ENCODE measurements around the gene ACP5. TPM values are rescaled to one million over a fixed set of nuclear protein-coding genes. Genes with fewer than 3 reads are reported as not detected.
A peak's percentile ranks its signal among the peaks of the same experiment; 100 is the strongest.

ACP5 gene
- total and polyA plus RNA-seq, 2 donors from 2014 or later: 13.8 to 93.3 TPM

GRCh38 chr19:11530432-11530831 lies 47.0 kb downstream of the ACP5 start:
- no peak for TF ChIP-seq CTCF (IDR thresholded peaks at IDR 0.05; ENCODE audit: borderline replicate concordance, extremely low read depth, insufficient read depth)
- DNase-seq: peak; percentile 62 to 89 (median 81)

GRCh38 chr19:11528551-11529341 lies 48.7 kb downstream of the ACP5 start, which contains the start of gene ECSIT:
Gene ECSIT (minus strand): TSS chr19:11529134. CDS start chr19:11519170, 9,964 bp downstream.
- DNase-seq (peak; percentile 98 to 99 (median 99)), FAIRE-seq (peak; percentile 87)
- H3K4me3 ChIP-seq (ENCODE audit: low read length in 3 of 3): peak within 1 kb of the TSS; percentile 84 to 94 (median 93)
- H3K27ac ChIP-seq (ENCODE audit: low read depth in 2 of 2, low read length in 2 of 2): peak within 1 kb of the TSS; percentile 81 to 90
- H3K4me1 ChIP-seq (ENCODE audit: control insufficient read depth in 2 of 3, insufficient read depth in 2 of 3, low read depth in 1 of 3, low read length in 3 of 3): peaks cover 0 to 7% (median 4%) of the 10 kb centered on the region in 3 donors
- no peaks in the 10 kb centered on the region for H3K36me3 ChIP-seq (ENCODE audit: control insufficient read depth in 2 of 3, insufficient read depth in 3 of 3, low read length in 3 of 3)
- H3K9ac ChIP-seq (ENCODE audit: low read length in 3 of 3): peak within 1 kb of the TSS; percentile 20 to 75 (median 75)
- no peaks in the 10 kb centered on the region for H3K9me3 ChIP-seq (ENCODE audit: control insufficient read depth in 2 of 3, insufficient read depth in 1 of 3, low read length in 3 of 3)
- no peaks in the 10 kb centered on the region for H3K27me3 ChIP-seq (ENCODE audit: control insufficient read depth, insufficient read depth, low read length)
- intact Hi-C loops (cut with DNase I): no loop called here
- no peak for TF ChIP-seq CTCF (IDR thresholded peaks at IDR 0.05; ENCODE audit: borderline replicate concordance, extremely low read depth, insufficient read depth)

More at GRCh38 chr19:11530432-11530831, 47.0 kb downstream of the ACP5 start:
- Histone ChIP-seq H3K9ac (ENCODE audit: low read length in 3 of 3) (no peak overlapping the region), H3K27me3 (ENCODE audit: control insufficient read depth, insufficient read depth, low read length) (no peaks in the 10 kb centered on the region), H3K4me1 (ENCODE audit: control insufficient read depth in 2 of 3, insufficient read depth in 2 of 3, low read depth in 1 of 3, low read length in 3 of 3) (peaks cover 0 to 7% (median 4%) of the 10 kb centered on the region in 3 donors), H3K36me3 (ENCODE audit: control insufficient read depth in 2 of 3, insufficient read depth in 3 of 3, low read length in 3 of 3) (no peaks in the 10 kb centered on the region), H3K27ac (ENCODE audit: low read depth in 2 of 2, low read length in 2 of 2) (no peak overlapping the region), H3K9me3 (ENCODE audit: control insufficient read depth in 2 of 3, insufficient read depth in 1 of 3, low read length in 3 of 3) (no peaks in the 10 kb centered on the region), H3K4me3 (ENCODE audit: low read length in 3 of 3) (no peak overlapping the region)
- no peak for FAIRE-seq
- intact Hi-C loops (cut with DNase I): no loop called here

Other genes with a start within 250 kb of the ACP5 start
- 80.4 TPM for gene RAB3D, start 238.0 kb downstream of the ACP5 start, total RNA-seq
- 8.3 TPM for gene RAB3D, start 238.0 kb downstream of the ACP5 start, polyA plus RNA-seq (ENCODE audit: insufficient read depth, low read depth, low replicate concordance)
- gene TMEM205, start 231.4 kb downstream of the ACP5 start, total RNA-seq: 150 TPM
- 417 TPM for gene TMEM205, start 231.4 kb downstream of the ACP5 start, polyA plus RNA-seq (ENCODE audit: insufficient read depth, low read depth, low replicate concordance)
- 28.9 TPM for gene CCDC159, start 231.1 kb downstream of the ACP5 start, total RNA-seq
- 50.7 TPM for gene CCDC159, start 231.1 kb downstream of the ACP5 start, polyA plus RNA-seq (ENCODE audit: insufficient read depth, low read depth, low replicate concordance)
- gene PLPPR2, start 222.2 kb downstream of the ACP5 start, total RNA-seq: 22.5 TPM
- gene PLPPR2, start 222.2 kb downstream of the ACP5 start, polyA plus RNA-seq (ENCODE audit: insufficient read depth, low read depth, low replicate concordance): 11.7 TPM
- gene SWSAP1, start 203.0 kb downstream of the ACP5 start, total RNA-seq: 4.1 TPM
- 6.2 TPM for gene SWSAP1, start 203.0 kb downstream of the ACP5 start, polyA plus RNA-seq (ENCODE audit: insufficient read depth, low read depth, low replicate concordance)
- gene EPOR, start 193.3 kb downstream of the ACP5 start, total RNA-seq: 23.6 TPM
- gene EPOR, start 193.3 kb downstream of the ACP5 start, polyA plus RNA-seq (ENCODE audit: insufficient read depth, low read depth, low replicate concordance): 20.4 TPM
- 126 TPM for gene RGL3, start 158.3 kb downstream of the ACP5 start, total RNA-seq
- gene RGL3, start 158.3 kb downstream of the ACP5 start, polyA plus RNA-seq (ENCODE audit: insufficient read depth, low read depth, low replicate concordance): 56.9 TPM
- 1.5 TPM for gene ODAD3, start 142.5 kb downstream of the ACP5 start, total RNA-seq
- 7.1 TPM for gene ODAD3, start 142.5 kb downstream of the ACP5 start, polyA plus RNA-seq (ENCODE audit: insufficient read depth, low read depth, low replicate concordance)
- 278 TPM for gene PRKCSH, start 142.0 kb downstream of the ACP5 start, total RNA-seq
- gene PRKCSH, start 142.0 kb downstream of the ACP5 start, polyA plus RNA-seq (ENCODE audit: insufficient read depth, low read depth, low replicate concordance): 182 TPM
- gene ELAVL3, start 96.6 kb downstream of the ACP5 start, total RNA-seq: 0.22 TPM
- not detected for gene ELAVL3, start 96.6 kb downstream of the ACP5 start, polyA plus RNA-seq (ENCODE audit: insufficient read depth, low read depth, low replicate concordance)
- 11.5 TPM for gene ZNF653, start 71.8 kb downstream of the ACP5 start, total RNA-seq
- 10.8 TPM for gene ZNF653, start 71.8 kb downstream of the ACP5 start, polyA plus RNA-seq (ENCODE audit: insufficient read depth, low read depth, low replicate concordance)
- 33.8 TPM for gene ECSIT, start 48.5 kb downstream of the ACP5 start, total RNA-seq
- 83.4 TPM for gene ECSIT, start 48.5 kb downstream of the ACP5 start, polyA plus RNA-seq (ENCODE audit: insufficient read depth, low read depth, low replicate concordance)
- gene CNN1, start 38.8 kb downstream of the ACP5 start, total RNA-seq: 47.8 TPM
- gene CNN1, start 38.8 kb downstream of the ACP5 start, polyA plus RNA-seq (ENCODE audit: insufficient read depth, low read depth, low replicate concordance): 42.2 TPM
- gene ELOF1, start 18.4 kb downstream of the ACP5 start, total RNA-seq: 47.5 TPM
- gene ELOF1, start 18.4 kb downstream of the ACP5 start, polyA plus RNA-seq (ENCODE audit: insufficient read depth, low read depth, low replicate concordance): 72.4 TPM
- 20.8 TPM for gene ZNF627, start 19.8 kb upstream of the ACP5 start, total RNA-seq
- gene ZNF627, start 19.8 kb upstream of the ACP5 start, polyA plus RNA-seq (ENCODE audit: insufficient read depth, low read depth, low replicate concordance): 8.4 TPM
- gene ZNF823, start 161.3 kb upstream of the ACP5 start, total RNA-seq: 12.5 TPM
- 5.6 TPM for gene ZNF823, start 161.3 kb upstream of the ACP5 start, polyA plus RNA-seq (ENCODE audit: insufficient read depth, low read depth, low replicate concordance)
- gene ZNF441, start 189.4 kb upstream of the ACP5 start, total RNA-seq: 19.3 TPM
- gene ZNF441, start 189.4 kb upstream of the ACP5 start, polyA plus RNA-seq (ENCODE audit: insufficient read depth, low read depth, low replicate concordance): 4.4 TPM
- gene ZNF491, start 220.9 kb upstream of the ACP5 start, total RNA-seq: 2.5 TPM
- 1.1 TPM for gene ZNF491, start 220.9 kb upstream of the ACP5 start, polyA plus RNA-seq (ENCODE audit: insufficient read depth, low read depth, low replicate concordance)
- gene ZNF440, start 236.6 kb upstream of the ACP5 start, total RNA-seq: 21.0 TPM
- 3.0 TPM for gene ZNF440, start 236.6 kb upstream of the ACP5 start, polyA plus RNA-seq (ENCODE audit: insufficient read depth, low read depth, low replicate concordance)